SK-N-MC (cell line): ENCODE results near the gene KRTAP12-2.
"Not testable (repeated sequence)": the region's sequence is repeated elsewhere in the genome, so short reads cannot be mapped to it uniquely, and the experiment has no call there.

Experiments used
- DNase-seq: peaks from one replicate; pipeline ENCODE4 v3.0.0-alpha.2; 2011; ENCODE audit warnings: low read depth, low spot score
- H3K27ac ChIP-seq: fragments of 200-600 bp; sonication (generic); 2 replicates; pipeline ENCODE4 v1.5.1; 2016; ENCODE audit warnings: mixed run types
- H3K36me3 ChIP-seq: fragments of 200-600 bp; sonication (generic); 2 replicates; pipeline ENCODE4 v1.6.1; 2017; ENCODE audit warnings: antibody characterized with exemption, low read length, mixed read lengths; ENCODE audit not compliant: insufficient read depth
- H3K4me3 ChIP-seq: fragments of 200-600 bp; sonication (generic); 2 replicates; pipeline ENCODE4 v1.5.1; 2016
- H3K9ac ChIP-seq: fragments of 200-600 bp; sonication (generic); 2 replicates; pipeline ENCODE4 v1.8.0; 2017; ENCODE audit warnings: mixed run types, mixed read lengths; ENCODE audit not compliant: insufficient read length
- H3K9me3 ChIP-seq: fragments of 200-600 bp; sonication (generic); 2 replicates; pipeline ENCODE4 v1.6.1; 2017; ENCODE audit warnings: low read depth, mild to moderate bottlenecking, antibody characterized with exemption, low read length, moderate library complexity, mixed read lengths
- EZH2 ChIP-seq: fragments of 200-600 bp; sonication (generic); IDR thresholded peaks from one replicate; pipeline ENCODE4 v1.6.1; 2017; ENCODE audit warnings: antibody characterized with exemption
- FOXP2 ChIP-seq: optimal IDR thresholded peaks from 2 replicates; pipeline ENCODE3; 2011; ENCODE audit warnings: mild to moderate bottlenecking, moderate library complexity; ENCODE audit not compliant: insufficient read depth; ENCODE audit errors: extremely low read length, control extremely low read depth
- POLR2AphosphoS5 ChIP-seq: IDR thresholded peaks from 2 replicates; pipeline ENCODE4 v1.6.1; 2012; ENCODE audit warnings: mild to moderate bottlenecking, low read depth, low read length, borderline replicate concordance

KRTAP12-2 gene

GRCh38 chr21:44681152-44681551, 14.4 kb upstream of the KRTAP12-2 start:
- DNase-seq, result no peak
- peaks cover 14% of the 10 kb centered on the region; the same call in 1 of the 2 replicates for H3K36me3 ChIP-seq
- no peak overlapping the region for H3K9ac ChIP-seq
- H3K27ac ChIP-seq, result no peak overlapping the region
- TF ChIP-seq POLR2AphosphoS5, result no peak
- no peak overlapping the region for H3K4me3 ChIP-seq
- H3K9me3 ChIP-seq, result no peaks in the 10 kb centered on the region

- peaks cover 14% of the 10 kb centered on the region; the same call in 1 of the 2 replicates for H3K36me3 ChIP-seq
- no peak overlapping the region for H3K27ac ChIP-seq
- H3K9ac ChIP-seq, result no peak overlapping the region
- H3K9me3 ChIP-seq, result peaks cover 2% of the 10 kb centered on the region; the same call in 1 of the 2 replicates
- DNase-seq, result no peak
- H3K4me3 ChIP-seq, result no peak overlapping the region
- TF ChIP-seq FOXP2, result no peak
- no peak for TF ChIP-seq EZH2
- TF ChIP-seq POLR2AphosphoS5, result no peak
These were observed 11.2 kb upstream of the KRTAP12-2 start for GRCh38 chr21:44677881-44678280.

GRCh38 chr21:44671911-44672310, 5.2 kb upstream of the KRTAP12-2 start:
- no peak for TF ChIP-seq FOXP2
- no peak for TF ChIP-seq POLR2AphosphoS5
- no peak for TF ChIP-seq EZH2
- Histone ChIP-seq H3K9me3 (peaks cover 15% of the 10 kb centered on the region), H3K27ac (no peak overlapping the region), H3K9ac (no peak overlapping the region), H3K36me3 (peaks cover 11% of the 10 kb centered on the region; the same call in 1 of the 2 replicates), H3K4me3 (no peak overlapping the region)
- no peak for DNase-seq

- Histone ChIP-seq H3K36me3 (peaks cover 18% of the 10 kb centered on the region; the same call in 1 of the 2 replicates), H3K9ac (no peak overlapping the region), H3K4me3 (no peak overlapping the region), H3K27ac (no peak overlapping the region), H3K9me3 (peaks cover 15% of the 10 kb centered on the region)
- DNase-seq, result no peak
- TF ChIP-seq FOXP2 (no peak), POLR2AphosphoS5 (no peak), EZH2 (no peak)
These were observed 4.1 kb upstream of the KRTAP12-2 start for GRCh38 chr21:44670642-44671432.

- Histone ChIP-seq H3K36me3 (peaks cover 18% of the 10 kb centered on the region; the same call in 1 of the 2 replicates), H3K9me3 (peaks cover 16% of the 10 kb centered on the region), H3K27ac (no peak overlapping the region), H3K9ac (no peak overlapping the region), H3K4me3 (no peak overlapping the region)
- TF ChIP-seq EZH2, result no peak
- no peak for DNase-seq
These were observed 885 bp upstream of the KRTAP12-2 start for GRCh38 chr21:44667612-44668011.

GRCh38 chr21:44664691-44665090, 2.0 kb downstream of the KRTAP12-2 start:
- Histone ChIP-seq H3K36me3 (peaks cover 25% of the 10 kb centered on the region; the same call in 1 of the 2 replicates), H3K4me3 (no peak overlapping the region), H3K9me3 (peaks cover 11% of the 10 kb centered on the region), H3K9ac (no peak overlapping the region), H3K27ac (no peak overlapping the region)
- TF ChIP-seq FOXP2, result no peak
- TF ChIP-seq EZH2, result no peak
- no peak for TF ChIP-seq POLR2AphosphoS5
- DNase-seq, result no peak

- H3K36me3 ChIP-seq, result peaks cover 35% of the 10 kb centered on the region; the same call in 1 of the 2 replicates
- DNase-seq, H3K27ac ChIP-seq: not testable (repeated sequence)
These were observed 5.2 kb downstream of the KRTAP12-2 start for GRCh38 chr21:44661567-44661966.

GRCh38 chr21:44658913-44659595, 7.7 kb downstream of the KRTAP12-2 start:
- Histone ChIP-seq H3K4me3 (no peak overlapping the region), H3K9ac (no peak overlapping the region), H3K27ac (no peak overlapping the region), H3K36me3 (peaks cover 39% of the 10 kb centered on the region; the same call in 1 of the 2 replicates), H3K9me3 (peaks cover 5% of the 10 kb centered on the region; the same call in 1 of the 2 replicates)
- no peak for TF ChIP-seq EZH2
- TF ChIP-seq POLR2AphosphoS5, result no peak
- no peak for TF ChIP-seq FOXP2
- no peak for DNase-seq

More at GRCh38 chr21:44661567-44661966, 5.2 kb downstream of the KRTAP12-2 start:
- not testable (repeated sequence) for H3K4me3 ChIP-seq, H3K9ac ChIP-seq, H3K9me3 ChIP-seq

GRCh38 chr21:44658541-44658910, 8.2 kb downstream of the KRTAP12-2 start:
- Histone ChIP-seq H3K4me3 (no peak overlapping the region), H3K36me3 (peaks cover 39% of the 10 kb centered on the region; the same call in 1 of the 2 replicates), H3K9me3 (peaks cover 2% of the 10 kb centered on the region; the same call in 1 of the 2 replicates), H3K27ac (no peak overlapping the region), H3K9ac (no peak overlapping the region)
- no peak for DNase-seq
- no peak for TF ChIP-seq POLR2AphosphoS5
- TF ChIP-seq EZH2, result no peak
- no peak for TF ChIP-seq FOXP2
